Upper lobe of left lung (tissue), 4 donors: ENCODE data around the gene GNS.

ENCODE experiments used
- CTCF ChIP-seq, 6 experiments: fragments of 450-650 bp in 4 of 6; fragments of 200-600 bp in 2 of 6; sonication (generic) in 2 of 6; IDR thresholded peaks; one replicate each; pipeline ENCODE4 v1.5.1; 2016 to 2019; ENCODE audit warnings: antibody characterized with exemption in 6 of 6
- EP300 ChIP-seq, 4 donors: sonication (generic); formaldehyde crosslinking; IDR thresholded peaks; one replicate each; pipeline ENCODE4 v1.5.1; 2017; ENCODE audit warnings: antibody characterized with exemption in 4 of 4, control low read depth in 2 of 4
- POLR2AphosphoS5 ChIP-seq, 2 donors: sonication (generic); formaldehyde crosslinking; IDR thresholded peaks; one replicate each; pipeline ENCODE4 v1.5.1; 2017; ENCODE audit warnings: antibody characterized with exemption in 2 of 2

- TF ChIP-seq EP300 (IDR thresholded peaks at IDR 0.05) = no peak
- no peak for TF ChIP-seq POLR2AphosphoS5 (IDR thresholded peaks at IDR 0.05)
- no peak for TF ChIP-seq CTCF (IDR thresholded peaks at IDR 0.05)
Observed at GRCh38 chr12:64691795-64692583, 67.2 kb downstream of the GNS start.
